ENCODE results near the gene MSRB1.
"Not testable (repeated sequence)": the region's sequence is repeated elsewhere in the genome, so short reads cannot be mapped to it uniquely, and the experiment has no call there.

Gene MSRB1

DNA sequence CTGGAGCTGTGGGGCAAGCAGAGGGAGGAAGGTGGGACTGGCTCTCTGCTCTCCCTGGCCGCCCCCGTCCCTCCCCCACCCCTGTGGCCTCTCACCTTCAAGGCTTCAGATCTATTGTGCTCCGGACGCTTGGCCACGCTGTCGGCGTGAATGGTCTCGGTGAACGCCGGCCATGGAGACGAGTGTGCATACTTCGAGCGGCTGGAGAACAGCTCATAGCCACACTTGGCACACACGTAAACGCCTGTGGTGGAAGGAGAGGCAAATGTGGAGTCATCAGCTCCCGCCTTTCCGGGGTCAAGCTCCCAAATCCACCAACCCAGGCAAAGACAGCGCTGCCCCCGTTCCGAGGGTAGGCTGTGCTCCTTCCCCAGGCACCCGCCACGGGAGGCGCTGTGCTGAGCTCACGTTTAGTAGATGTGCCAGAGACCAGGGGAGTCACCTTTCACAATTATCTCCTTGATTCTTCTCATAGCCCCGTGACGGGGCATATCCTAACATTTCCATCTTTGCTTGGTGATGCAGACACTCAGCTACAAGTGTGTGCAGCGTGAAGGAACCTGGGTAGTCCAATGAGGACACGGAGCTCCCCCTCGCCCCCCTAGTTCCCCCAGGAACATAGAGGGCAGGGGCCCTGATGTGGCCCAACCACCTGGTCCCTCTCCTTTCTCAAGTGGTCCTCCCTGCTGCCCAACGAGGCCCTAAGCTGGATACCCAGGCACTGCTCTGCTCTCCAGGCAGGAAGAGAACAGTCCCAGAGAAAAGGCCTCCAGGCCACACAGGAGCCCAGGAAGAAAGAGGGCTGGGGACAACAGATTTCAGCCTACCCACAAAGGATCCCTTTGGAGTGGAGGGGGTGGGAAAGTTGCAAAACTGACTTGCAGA lies 1.6 kb downstream of the MSRB1 start:
- no peak for DNase-seq (ENCODE audit: low read depth in 2 of 2, low spot score in 1 of 2)

DNA sequence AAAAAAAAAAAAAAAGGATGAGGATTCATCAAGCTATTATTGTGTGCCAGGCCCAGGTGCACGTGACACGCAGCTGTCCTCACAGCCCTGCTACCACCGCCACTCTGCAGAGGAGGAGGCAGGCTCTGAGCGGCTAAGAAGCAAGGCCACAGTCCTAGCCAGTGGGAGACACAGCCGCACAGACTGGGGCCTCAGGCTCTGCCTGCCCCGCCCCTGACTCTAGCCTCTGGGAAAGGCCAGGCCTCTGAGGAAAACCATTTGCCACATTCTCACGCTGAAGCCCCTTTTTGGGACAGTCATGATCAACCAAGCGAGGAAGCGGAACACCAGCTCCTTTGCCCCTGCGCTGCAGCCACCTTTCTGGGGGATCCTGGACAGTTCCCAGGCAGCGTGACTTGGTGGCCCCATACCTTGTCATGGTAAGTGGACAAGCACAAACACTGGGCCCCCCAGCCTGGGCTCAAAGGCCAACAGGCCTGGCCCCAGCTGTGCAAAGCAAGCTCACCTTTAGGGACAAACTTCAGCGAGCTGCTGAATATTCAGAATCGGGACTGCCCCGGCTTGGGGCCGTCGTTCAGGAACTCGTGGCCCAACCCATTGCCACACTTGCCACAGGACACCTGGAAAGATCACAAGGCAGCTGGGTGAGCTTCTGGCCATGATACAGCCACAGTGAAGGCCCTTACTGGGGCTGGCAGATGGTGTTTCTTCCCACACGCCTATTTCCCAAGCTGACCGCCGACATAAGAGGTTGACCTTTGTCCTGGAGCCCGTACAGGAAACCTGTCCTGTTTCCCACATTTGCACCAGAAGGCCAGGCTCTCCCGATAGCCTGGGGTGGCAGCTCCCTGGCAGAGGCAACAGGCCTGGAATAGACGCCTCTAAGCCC lies 2.5 kb downstream of the MSRB1 start:
- no peak for DNase-seq (ENCODE audit: low read depth in 2 of 2, low spot score in 1 of 2)

GRCh38 chr16:1939833-1940232 lies 3.2 kb downstream of the MSRB1 start:
- DNase-seq (ENCODE audit: low read depth in 2 of 2, low spot score in 1 of 2) = not testable (repeated sequence)

GRCh38 chr16:1938910-1939309 lies 4.1 kb downstream of the MSRB1 start:
- no peak for DNase-seq (ENCODE audit: low read depth in 2 of 2, low spot score in 1 of 2)

GRCh38 chr16:1938316-1938715 lies 4.7 kb downstream of the MSRB1 start:
- DNase-seq (ENCODE audit: low read depth in 2 of 2, low spot score in 1 of 2) = no peak

- no peak for DNase-seq (ENCODE audit: low read depth in 2 of 2, low spot score in 1 of 2)
Measured at GRCh38 chr16:1936945-1937479, 6.0 kb downstream of the MSRB1 start.

DNA sequence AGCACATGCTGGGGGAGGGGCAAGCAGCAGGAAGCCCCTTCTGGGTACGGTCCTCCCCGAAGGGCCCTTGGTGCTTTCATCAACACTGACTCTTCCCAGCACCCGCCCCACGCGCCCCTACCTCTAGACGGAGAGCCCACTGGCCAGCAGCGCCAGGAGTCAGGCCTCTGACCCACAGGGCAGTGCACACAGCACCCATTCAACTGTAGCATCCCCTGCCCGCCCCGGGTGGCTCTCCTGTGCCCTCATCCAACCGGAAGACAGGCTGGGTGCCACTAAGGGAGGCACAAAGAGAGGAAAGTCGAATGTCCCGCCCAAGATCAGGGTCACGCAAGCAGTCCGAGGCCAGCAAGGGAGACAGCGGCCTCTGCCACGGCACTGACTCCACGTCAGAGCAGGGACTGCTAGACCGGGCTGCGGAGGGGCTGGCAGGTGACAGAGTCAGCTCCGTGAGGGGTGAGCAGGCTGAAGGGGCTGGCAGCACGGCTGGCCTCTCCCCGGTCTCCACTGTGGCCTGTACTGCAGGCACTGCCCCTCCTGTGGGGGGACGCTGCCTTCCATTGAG lies 9.8 kb downstream of the MSRB1 start:
- no peak for DNase-seq (ENCODE audit: low read depth in 2 of 2, low spot score in 1 of 2)

DNA sequence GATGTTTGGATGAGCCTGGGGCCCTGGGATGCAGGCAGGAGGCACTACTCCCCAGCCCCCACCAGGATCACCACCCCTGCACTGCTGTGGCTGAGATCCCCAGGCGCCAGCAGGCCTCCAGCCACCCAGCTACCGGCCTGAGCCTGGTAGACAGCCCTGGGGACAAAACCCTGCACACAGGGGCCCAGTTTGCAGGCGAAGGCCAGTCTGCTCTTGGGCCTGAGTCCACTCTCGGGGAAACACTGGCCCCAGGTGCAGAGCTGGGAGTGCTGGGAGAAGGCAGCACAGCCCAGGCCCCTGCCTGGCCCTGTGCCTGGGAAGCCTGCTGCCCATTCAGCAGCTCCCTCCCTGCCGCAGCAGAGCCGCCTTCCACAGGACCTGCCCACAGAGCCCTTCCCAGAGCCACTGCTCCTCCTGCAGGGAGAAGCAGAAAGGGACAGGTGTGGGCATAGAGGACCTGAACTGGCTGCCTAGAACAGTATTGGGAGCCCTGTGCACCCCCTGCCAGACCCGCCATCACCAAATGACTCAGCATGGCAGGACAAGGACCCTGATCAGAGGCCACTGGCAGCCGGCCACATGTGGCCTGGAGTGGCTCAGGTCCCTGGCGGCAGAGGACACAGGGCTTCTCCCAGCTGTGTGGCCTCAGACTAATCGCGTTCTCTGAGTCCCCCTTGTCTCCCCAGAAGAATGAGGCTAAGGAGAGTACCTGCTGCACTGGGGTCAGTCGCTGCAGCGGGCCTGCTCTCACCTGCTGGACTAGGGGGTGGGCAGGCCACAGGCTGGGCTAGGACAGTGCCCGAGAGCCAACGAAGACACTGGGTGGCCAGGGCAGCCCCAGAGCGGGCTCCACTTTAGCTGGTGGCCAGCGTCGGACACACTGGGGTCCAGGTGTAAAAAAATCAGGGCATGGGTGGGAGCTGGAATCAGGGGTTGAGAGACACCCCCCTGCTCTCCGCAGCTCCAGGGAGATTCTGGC lies 10.7 kb downstream of the MSRB1 start:
- DNase-seq (ENCODE audit: low read depth in 2 of 2, low spot score in 1 of 2) = no peak

- no peak for DNase-seq (ENCODE audit: low read depth in 2 of 2, low spot score in 1 of 2)
Measured at GRCh38 chr16:1930338-1930720, 12.7 kb downstream of the MSRB1 start.

- DNase-seq (ENCODE audit: low read depth in 2 of 2, low spot score in 1 of 2) = peak; percentile 78 to 87
Measured at GRCh38 chr16:1929578-1930337, 13.2 kb downstream of the MSRB1 start.

DNA sequence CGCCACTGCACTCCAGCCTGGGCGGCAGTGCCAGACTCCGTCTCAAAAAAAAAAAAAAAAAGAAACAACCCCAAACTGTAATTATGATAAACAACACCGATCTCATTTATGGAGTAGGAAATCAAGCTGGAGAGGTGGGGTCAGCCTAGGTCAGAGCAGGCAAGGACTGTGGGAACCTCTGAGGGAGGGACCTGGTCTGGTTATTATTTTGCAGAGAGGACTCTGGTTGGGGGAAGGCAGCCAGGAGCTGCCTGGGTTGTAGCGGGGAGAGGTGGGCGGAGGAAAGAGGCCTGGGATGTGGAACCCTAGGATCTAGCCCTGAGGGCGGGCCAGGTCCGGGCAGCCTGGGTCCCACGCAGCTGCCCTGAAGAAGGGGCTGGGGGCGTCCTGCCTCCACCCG lies 13.9 kb downstream of the MSRB1 start:
- DNase-seq (ENCODE audit: low read depth in 2 of 2, low spot score in 1 of 2) = no peak

- DNase-seq (ENCODE audit: low read depth in 2 of 2, low spot score in 1 of 2) = no peak
Measured at GRCh38 chr16:1926271-1926670, 16.7 kb downstream of the MSRB1 start.

DNA sequence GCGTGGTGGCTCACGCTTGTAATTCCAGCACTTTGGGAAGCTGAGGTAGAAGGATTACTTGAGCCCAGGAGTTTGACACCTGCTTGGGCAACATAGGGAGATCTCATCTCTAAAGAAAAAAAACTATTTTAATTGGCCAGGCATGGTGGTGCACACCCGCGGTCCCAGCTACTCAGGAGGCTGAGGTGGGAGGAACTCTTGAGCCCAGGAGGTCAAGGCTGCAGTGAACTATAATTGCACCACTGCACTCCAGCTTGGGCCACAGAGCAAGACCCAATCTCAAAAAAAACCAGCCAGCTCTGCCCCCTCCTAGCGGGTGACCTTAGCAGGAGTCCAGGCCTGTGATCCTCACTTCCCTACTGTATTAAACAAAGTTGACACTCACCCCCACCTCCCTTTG lies 18.9 kb downstream of the MSRB1 start:
- no peak for DNase-seq (ENCODE audit: low read depth in 2 of 2, low spot score in 1 of 2)

DNA sequence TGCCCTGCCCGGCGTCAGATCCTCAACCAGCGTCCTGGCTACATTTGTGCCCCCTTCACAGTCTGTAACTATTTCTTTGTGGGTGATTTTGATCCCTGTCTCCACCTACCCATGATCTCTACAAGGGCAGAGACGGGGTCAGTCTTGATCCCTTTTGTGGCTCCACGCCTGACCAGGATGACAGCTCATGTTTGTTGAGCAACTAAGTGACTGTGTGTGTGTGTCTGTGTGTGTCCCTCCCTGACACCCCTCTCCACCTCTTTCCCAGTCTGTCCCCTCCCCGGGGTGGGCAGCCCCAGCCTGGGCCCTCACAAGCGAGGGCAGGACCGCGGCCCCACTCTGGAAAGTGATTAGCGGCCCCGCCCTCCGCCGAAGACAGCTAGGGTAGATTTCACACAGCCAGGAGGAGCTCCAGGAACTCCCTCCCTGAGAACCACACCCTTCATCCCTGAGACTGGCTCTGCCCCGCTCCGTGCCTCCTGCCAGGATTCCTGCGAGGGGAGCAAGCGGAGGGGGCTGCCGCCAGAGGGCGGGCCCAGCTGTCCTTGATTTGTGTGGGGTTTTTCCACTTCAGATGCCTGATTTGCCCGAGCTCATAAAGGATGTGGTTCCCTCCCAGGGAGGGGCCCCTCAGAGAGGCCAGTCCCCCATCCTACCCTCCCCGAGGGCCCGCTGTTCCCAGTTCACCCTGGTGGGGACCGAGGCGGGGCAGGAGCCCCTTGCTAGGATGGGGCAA lies 19.5 kb downstream of the MSRB1 start:
- DNase-seq (ENCODE audit: low read depth in 2 of 2, low spot score in 1 of 2) = no peak

- DNase-seq (ENCODE audit: low read depth in 2 of 2, low spot score in 1 of 2) = no peak
Measured at GRCh38 chr16:1922357-1922756, 20.6 kb downstream of the MSRB1 start.

DNA sequence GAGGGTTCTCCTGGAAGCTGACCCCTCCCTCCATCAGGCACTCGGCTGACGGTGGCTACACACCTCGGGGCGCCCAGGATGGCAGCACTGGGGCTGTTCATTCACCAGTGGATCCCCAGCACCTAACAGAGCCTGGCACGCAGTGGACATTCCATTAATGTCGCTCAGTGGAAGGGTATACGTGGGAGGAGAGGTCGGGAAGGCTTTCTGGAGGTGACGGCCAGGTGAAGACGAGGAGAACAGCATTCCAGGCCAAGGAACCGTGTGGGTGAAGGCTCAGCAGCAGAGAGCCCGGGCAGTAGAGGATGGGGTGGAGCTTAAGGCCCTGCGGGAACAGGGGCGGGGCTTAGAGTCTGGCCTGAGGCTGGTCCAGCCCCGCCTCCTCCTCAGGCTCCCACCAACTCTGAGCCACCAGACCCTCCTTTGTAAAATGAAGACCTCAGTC lies 22.2 kb downstream of the MSRB1 start:
- no peak for DNase-seq (ENCODE audit: low read depth in 2 of 2, low spot score in 1 of 2)

- DNase-seq (ENCODE audit: low read depth in 2 of 2, low spot score in 1 of 2) = not testable (repeated sequence)
Measured at GRCh38 chr16:1920122-1920521, 22.9 kb downstream of the MSRB1 start.

DNA sequence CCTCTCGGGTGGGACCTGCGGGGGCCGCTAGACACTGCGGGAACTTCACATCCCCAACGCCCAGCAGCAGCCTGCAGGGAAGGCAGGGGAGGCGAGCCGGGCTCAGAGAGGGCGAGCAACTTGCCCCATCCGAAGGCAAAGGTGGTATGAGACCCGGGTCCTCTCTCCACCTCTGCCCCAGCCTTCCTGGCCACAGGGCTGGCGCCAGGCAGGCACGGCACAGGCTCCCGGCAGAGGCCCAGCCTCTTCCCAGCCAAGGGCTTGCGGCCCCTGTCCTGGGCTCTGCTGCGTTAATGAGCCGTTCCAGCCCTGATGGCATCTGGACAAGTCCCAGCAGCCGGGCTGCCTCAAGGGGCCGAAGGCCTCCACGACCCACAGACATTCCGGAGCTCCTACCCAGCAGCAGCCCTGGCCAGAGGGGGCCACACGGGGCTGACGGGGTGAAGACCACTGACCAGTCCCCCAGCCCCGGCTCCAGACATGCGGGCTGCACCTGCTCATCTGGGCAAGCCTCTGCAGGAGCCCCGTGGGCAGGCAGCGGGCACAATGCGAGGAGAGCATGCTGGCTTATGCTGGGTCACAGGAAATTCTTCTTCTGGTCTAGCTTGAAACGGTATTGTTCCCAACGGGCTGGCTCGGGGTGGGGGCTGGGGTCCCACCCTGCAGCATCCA lies 23.5 kb downstream of the MSRB1 start:
- DNase-seq (ENCODE audit: low read depth in 2 of 2, low spot score in 1 of 2) = no peak
